ENCODE results near the gene GALNT7.

DNA sequence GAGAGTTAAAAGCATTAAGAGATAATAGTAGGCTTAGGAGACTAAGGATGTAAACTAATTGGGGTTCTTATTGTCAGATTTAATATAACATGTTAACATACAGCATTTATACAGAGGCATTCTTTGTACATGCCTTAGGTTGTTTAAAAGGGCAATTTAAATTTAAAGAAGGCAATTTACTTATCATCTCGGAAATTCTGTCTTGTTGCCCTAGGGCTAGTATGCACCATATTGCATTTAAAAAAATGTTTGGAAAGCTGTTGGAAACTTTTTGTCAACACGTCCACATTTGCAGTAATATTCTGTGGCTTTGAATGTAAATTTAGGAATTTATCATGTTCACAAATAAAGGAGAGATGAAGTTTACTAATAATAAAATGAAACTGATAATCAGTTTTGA, 25.5 kb downstream of the GALNT7 start:
- TF ChIP-seq, protein P1, sequence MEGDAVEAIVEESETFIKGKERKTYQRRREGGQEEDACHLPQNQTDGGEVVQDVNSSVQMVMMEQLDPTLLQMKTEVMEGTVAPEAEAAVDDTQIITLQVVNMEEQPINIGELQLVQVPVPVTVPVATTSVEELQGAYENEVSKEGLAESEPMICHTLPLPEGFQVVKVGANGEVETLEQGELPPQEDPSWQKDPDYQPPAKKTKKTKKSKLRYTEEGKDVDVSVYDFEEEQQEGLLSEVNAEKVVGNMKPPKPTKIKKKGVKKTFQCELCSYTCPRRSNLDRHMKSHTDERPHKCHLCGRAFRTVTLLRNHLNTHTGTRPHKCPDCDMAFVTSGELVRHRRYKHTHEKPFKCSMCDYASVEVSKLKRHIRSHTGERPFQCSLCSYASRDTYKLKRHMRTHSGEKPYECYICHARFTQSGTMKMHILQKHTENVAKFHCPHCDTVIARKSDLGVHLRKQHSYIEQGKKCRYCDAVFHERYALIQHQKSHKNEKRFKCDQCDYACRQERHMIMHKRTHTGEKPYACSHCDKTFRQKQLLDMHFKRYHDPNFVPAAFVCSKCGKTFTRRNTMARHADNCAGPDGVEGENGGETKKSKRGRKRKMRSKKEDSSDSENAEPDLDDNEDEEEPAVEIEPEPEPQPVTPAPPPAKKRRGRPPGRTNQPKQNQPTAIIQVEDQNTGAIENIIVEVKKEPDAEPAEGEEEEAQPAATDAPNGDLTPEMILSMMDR (IDR thresholded peaks at IDR 0.05; ENCODE audit: low read depth, low read length) = no peak
- TF ChIP-seq POLR2A (IDR thresholded peaks at IDR 0.05; ENCODE audit: extremely low read depth, insufficient read length) = no peak
- TF ChIP-seq MYC (IDR thresholded peaks at IDR 0.05; ENCODE audit: low read depth, low read length) = no peak
- no peak for TF ChIP-seq MAX (IDR thresholded peaks at IDR 0.05; ENCODE audit: low read depth, low read length)
